Stimulated activated CD8-positive, alpha-beta memory T cell treated with anti-CD3 and anti-CD28 coated beads, Interleukin-4, amount 100 ng/mL, for 4 hours (primary cell): ENCODE results near the gene CCER1.

Experiments used
- DNase-seq, 2 donors: peaks; one replicate each; pipeline ENCODE4 v3.0.0-alpha.2; 2020; ENCODE audit warnings: low read depth in 2 of 2, low spot score in 1 of 2

The CCER1 gene

DNA sequence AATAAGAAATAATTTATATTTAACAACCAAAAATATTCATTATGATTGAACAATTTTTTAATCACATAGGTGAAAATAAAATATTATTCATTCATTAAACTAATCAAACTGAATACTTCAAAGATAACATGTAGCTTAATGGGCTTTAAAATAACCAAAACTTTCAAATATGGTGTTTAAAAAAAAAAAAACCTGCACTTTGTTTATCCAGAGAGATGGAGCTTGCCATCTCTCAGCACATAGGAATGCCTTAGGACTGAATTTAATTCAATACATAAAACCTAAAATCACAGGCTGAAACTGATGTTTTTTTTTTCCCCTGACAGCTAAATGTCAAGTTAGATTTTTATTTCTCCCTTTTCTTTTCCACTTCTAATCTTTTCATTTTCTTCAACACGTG lies 14.4 kb upstream of the CCER1 start:
- no peak for DNase-seq

DNA sequence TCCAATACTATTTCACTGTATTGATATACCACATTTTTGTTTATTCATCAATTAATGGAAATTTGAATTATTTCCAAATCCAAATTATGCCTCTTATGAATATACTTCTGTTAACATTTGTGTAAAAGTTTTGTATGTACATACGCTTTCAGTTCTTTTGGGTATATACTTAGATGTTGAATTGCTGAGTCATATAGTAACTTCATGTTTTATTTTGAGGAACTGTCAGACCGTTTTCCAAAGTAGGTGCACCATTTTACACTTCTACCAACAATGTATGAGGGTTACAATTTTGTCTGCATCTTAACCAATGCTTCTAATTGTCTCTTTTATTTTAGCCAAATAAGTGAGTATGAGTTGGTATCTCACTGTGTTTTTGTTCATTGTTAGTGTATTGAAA lies 10.2 kb upstream of the CCER1 start:
- no peak for DNase-seq

DNA sequence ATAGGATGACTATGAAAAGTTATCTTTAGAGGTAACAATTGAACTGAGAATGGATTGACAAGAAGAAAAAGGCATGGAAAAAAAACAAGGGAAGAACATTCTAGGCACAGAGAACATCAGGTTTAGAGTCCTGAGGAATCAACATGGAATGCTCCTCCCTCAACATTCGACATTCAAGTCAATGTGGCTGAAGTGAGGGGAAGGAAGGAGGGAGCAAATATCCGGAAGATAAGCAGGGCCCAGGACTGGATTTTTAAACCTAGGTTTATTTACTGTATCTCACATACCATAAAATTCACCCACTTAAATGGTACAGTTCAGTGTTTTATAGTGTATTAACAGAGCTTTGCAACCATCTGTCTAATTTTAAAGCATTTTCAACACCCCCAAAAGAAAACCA lies 9.6 kb upstream of the CCER1 start:
- no peak for DNase-seq

DNA sequence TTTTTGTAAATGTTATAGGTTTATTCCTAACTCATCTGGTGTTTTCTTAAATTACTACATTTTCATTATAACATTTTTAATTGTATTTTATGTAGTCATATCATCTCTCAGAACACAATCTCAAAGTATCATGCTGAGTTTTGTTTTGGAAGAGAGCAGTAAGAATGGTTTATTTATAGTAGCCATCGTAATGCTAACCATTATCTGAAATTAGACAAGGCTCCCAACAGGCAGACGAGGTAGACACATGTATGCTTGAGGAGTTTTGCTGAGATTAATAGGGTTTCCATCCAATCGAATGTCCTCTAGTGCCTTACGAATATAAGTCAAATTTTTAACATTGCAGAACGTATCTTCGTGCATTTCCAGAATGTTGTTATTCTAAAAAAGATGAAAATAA lies 9.0 kb upstream of the CCER1 start:
- no peak for DNase-seq

DNA sequence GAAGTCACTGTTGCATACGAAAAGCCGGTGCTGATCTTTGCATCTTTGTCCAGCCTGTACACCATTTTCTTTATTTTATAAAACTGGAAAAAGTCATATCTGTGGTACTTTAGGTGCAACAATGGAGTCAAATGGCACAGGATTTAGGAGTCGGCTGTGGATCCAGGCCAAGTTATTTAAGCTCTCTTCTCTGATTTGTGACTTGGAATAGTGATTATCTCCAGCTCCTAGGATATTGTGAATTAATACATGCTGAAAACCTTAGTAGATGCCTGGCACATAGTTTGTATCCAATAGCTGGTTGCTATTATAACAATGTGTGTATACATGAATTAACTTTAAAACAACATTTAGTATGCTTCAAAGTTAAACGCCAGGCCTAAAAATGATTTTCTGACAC lies 6.2 kb upstream of the CCER1 start:
- DNase-seq, result no peak

DNA sequence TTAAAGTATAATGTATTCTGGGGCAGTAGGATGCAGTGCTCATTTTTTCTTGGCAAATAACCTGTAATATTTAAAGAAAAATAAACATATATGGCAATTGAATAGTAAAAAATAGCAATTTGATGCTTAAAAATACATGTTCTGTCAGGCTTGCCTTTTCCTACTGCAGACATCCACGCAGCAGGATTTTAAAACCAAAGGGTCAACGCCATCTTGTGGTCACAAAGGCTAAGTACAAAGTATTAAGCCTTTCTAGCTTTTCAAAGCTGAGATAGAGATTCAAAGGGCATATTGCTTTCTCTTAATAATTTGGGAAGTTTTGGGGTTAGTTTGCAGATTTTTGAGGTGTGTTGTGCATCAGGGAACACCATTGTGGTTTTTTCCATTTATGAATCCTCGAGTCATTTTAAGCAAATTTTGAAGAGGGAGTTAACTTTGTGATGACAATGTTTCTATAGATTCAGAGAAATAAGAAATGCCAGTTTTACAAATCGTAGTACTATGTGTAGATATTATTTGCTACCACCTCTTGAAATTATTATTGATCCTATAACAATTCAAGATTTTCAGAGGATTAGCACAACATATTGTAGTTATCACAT lies 4.7 kb upstream of the CCER1 start:
- DNase-seq, result no peak

DNA sequence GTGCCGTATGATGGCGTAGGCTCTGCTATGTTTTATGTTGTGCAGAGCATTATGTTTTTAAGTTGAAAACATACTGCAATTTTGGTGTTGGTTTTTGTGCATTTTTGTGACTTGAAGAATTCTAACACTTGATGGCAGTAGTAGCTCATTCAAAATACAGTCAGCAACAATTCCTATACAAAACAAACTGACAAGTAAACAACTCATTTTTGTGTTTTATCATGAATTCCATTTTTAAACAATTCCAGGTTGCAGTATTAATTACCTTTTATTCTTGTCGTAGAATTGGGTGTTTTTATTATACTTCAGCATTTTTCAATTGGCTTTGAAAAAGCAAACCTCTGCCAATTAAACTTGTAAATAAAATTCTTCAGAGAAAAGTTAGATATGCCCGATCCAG lies 4.1 kb upstream of the CCER1 start:
- no peak for DNase-seq

DNA sequence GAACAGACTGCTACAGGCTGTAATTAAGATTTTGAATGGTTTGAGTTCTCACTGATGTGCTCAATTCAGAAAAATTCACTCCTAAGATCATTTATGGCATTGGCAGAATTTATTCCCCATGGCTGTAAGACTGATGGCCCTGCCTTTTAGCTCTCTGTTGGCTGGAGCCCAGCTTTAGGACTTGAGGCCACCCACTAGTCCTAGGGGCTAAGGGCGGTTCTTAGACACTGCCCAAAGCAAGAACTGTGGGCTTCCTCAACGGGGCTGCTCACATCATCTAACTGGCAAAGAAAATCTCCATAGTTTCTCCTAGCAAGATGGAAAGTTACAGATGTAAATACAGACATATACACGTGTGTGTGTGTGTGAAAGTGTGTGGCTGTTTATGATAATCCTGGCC lies 3.4 kb upstream of the CCER1 start:
- DNase-seq, result no peak

DNA sequence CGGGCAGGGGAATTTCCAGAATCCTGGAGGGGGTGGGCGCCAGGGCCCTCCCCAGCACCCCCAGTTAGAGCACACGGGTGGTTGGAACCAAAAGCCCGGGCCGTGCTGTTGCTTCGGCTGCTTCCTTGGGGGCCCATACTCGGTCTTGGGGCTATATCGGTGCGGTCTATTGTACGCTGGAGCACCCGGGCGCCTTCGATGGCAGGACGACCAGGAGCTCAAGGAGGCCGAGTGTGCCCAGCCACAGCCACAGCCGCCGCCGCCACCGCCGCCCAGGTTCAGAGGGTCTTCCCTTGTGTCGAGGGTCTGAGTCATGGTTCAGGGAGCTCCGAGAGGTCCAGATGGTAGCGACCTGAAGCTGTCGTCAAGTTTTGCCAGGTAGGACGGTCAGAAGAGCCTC lies 548 bp downstream of the CCER1 start:
- DNase-seq, result no peak

DNA sequence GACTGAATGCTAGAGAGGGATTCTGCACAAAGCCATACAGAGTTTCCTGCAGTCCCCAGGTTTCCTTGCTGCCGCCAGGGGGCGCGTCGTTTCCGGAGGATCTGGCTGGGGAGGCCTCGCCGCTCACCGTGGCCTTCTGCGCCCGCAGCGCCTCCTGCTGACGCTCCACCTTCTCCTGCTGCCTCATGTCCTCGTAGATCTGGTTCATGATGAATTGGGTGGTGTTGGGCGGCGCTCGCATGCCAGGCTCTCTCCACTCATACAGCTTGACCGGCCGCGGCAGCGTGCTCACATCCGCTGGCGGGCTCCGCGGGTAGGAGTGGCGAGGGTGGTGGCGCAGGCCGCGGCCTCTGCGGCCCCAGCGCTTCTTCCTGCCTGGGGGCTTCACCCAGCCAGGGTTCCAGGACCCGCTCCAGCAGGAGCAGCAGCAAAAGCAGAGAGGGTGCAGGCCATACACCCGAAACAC lies 987 bp downstream of the CCER1 start:
- DNase-seq, result no peak

DNA sequence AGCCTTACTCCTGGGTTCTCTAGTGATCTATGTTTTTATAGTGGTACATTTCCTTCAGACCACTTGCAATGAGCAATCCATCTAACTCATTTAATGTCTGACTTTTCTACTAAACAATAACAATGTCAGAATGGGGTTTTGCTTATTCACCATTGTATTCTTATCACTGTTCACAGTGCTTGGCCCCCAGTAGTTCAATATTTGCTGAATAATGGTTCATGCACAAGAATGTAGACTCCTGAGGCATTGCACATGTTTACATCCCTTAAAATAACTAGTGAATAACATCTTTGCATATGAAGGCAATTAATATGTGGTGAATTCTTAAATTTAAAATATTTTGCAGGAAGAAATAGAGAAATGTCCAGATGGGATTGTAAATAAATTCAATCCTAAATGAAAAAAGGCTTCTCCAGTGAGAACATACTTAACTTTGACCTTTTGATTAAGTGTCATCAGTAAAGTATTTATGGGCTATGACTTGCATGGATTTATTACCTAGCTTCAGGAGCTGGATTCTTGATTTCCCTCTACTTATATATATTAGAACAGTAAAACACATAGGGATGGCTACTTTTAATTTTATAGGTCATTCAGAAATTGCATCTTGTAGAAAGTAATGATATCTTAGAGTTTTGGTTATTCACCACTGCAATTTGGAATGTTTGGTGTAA lies 3.4 kb downstream of the CCER1 start:
- DNase-seq, result no peak

DNA sequence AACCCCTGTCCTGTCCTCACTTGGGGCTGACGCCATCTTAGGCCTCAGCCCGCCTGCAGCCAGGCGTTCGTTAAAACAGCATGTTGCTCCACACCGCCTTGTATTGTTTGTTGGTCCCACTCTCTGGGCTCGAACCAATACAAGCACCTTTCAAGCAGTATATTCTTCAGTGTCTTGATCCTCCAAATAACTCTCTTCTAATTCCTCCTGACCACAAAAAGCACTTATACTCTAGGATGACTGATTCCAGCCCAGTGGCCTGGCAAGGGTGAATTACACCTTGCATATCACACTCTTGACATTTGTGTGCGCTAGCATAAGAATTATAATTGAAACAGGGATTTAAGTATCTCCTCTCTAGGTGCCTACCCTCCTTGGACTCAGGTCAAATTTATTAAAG lies 7.1 kb downstream of the CCER1 start:
- no peak for DNase-seq

DNA sequence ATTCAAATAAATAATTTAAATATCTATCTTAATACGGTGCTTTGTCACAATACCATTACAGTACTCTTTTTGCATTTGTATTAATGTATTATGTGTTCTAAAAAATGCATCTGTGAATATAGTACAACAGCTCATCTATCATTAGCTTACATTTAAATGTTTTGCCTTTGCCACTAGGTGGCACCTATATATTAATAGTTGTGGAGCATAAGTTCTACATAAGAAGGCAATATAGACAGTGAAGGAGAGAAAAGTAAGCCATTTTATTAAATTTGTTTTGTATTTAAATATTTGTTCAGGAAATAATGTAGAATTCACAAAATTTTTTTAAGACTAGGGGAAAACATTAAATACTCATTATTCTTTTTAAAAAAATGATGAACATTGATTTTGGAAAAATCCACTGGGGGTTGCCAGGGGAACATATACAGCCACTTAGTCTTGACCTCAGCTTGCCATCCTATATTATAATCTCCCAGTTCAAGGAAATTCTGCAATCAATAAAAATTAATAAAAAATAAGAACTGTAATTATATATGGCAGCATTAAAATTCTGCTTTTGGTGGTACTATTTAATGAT lies 9.8 kb downstream of the CCER1 start:
- no peak for DNase-seq

DNA sequence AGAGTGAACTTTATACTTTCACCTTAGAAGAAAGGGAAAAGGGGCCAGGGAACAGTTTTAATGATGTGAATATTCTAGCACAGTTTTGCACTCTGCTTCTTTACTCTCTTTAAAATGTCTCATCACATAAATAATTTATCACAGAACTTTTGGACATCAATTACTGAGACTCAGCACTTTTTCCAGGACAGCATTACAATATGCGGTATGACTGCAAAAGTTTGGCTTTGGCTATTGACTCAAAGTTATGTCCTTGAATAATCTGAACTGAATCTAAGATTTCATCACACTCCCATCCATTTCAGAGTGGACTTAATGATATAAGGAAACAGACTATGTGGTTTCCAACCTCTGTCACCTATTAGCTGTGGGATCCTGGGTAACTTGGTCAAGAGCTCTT lies 11.7 kb downstream of the CCER1 start:
- DNase-seq, result no peak

DNA sequence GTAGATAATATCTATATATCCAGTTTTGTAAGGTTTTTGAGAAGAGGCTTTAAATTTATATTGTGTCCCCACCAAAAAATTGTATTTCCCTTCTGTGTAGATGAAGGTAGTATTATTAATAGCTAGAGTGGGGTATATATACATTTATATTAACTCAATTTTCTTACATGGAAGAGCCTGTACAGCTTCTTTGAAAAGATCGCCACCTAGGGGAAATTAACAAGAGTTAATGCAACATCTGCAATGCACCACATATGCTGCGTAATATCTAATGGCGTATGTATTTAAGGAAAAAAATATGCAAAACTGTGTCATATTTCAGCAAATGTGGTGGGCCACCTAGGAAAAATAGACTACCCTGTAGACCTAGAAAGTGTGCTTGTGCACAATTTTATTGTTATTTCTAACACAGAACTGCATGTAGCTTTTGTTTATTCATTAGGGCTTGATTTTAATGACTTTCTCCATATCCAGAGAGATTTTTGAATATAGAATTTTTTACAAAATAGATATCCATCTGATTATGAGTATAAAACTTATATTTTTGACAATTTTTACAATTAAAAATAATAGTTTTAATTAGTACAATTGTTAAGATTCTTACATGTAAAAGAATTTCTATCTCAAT lies 14.0 kb downstream of the CCER1 start:
- DNase-seq, result no peak

DNA sequence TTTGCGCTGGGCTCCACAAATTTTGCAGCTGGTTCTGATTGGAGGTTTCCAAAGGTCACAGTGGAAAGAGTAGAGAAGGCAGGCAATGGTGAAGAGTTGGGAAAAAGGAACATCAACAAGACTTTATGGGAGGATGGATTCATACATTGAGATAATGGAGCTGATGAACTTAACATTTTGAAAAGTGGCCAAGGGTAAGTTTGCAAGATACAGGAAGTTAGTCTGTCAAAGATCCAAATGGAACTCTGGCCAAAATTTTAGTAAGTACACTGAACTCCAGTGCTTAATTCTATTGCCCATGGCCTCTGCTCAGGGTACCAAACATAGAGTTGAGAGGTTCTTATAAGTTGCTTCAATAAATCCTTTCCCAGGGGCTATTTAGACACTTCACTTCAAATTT lies 15.6 kb downstream of the CCER1 start:
- no peak for DNase-seq

DNA sequence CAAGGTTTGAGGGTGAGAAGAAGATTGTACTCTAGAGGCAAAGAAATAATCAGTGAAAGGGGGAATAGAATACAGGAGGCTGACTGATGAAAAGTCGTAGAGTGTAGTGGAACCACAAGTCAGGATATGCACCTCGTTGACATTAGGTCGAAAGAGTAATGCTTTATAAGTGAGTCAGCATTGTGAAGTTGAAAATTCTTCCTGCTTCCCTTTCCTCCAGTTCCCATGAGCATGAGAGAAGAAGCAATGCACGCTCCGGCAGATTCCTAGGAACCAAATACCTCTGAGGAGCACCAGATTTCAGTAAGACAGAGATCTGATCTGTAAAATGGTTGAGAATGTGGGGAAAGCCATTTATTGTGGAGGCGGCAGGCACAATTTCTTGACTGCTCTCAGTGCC lies 16.5 kb downstream of the CCER1 start:
- DNase-seq, result no peak

DNA sequence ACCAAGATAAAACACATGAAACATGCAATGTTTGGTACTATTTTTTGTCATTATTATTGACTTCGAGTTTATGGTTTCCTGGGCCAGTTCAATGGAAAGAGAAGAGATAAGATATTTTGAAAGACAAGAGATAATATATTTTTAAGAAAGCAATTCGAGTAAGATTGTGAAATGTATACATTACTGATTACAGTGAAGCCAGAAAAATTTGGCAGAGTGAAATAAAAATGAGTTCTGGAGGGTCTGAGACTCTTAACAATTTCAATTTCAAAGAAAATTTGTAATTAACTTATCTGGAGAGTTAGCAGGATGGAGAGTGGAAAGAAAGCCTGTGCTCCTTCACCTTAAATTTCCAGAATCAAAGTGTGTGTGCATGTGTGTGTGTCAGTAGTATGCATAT lies 17.3 kb downstream of the CCER1 start:
- no peak for DNase-seq

DNA sequence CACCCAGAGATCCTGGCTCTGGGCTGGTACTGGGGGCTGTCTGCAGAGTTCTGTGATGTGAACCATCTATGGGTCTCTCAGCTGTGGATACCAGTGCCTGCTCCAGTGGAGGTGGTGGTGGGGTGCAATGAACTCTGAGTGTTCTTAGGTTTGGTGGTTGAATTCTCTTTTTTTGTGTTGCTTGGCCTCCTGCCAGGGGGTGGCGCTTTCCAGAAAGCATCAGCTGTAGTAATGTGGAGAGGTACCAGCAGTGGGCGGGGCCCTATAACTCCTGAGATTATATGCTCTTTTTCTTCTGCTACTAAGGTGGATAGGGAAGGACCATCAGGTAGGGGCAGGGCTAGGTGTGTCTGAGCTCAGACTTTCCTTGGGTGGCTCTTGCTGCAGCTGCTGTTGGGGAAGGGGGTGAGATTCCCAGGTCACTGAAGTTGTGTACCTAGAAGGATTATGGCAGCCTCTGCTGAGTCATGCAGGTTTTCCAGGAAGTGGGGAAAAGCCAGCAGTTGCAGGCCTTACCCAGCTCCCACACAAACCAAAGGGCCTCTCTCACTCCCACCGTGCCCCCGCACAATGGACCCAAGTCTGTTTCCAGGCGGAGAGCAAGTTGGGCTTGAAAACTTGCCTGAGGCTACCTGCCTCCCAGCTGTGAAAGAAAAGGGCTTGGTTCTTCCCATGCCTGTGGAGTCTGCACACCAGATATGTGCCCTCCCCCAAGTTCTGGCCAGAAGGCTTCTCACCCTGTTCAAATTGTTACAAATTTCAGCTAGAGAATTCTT lies 18.6 kb downstream of the CCER1 start:
- DNase-seq, result no peak

DNA sequence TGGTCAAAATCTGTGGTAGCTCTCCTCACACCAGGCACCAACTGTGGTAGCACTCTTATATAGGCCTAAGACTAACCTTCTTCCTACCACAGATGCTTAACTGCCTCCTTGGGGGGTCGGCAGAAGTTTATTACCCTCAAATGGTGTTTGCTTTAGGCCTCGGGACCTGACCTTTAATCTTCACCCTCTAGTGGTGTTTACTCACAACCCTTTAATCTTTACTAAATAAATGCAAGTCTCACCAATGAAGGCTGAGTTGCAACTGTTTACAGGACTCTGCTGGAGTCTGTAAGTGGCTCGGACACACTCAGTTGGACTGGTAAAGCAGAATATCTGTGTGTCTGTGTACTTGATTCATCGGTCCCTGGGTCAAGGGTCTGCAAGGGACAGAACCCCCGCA lies 29.4 kb downstream of the CCER1 start:
- no peak for DNase-seq

DNA sequence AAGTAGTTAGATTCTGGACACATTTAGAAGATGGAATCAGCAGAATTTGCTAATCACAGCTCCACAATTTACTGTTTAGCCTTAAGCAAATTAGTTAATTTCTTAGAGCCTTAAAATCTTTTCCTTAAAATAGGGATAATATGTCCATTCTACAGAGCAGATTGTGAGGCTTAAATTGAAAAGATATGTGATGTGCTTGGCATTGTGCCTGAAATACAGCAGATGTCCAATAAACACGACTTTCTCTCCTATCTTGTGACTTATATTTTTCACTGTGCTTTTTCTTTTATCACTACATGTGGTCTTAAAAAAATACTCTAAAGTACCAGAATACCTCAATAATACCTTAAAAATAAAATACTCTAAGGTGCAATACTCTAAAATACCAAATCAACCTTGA lies 30.6 kb downstream of the CCER1 start:
- DNase-seq, result no peak

DNA sequence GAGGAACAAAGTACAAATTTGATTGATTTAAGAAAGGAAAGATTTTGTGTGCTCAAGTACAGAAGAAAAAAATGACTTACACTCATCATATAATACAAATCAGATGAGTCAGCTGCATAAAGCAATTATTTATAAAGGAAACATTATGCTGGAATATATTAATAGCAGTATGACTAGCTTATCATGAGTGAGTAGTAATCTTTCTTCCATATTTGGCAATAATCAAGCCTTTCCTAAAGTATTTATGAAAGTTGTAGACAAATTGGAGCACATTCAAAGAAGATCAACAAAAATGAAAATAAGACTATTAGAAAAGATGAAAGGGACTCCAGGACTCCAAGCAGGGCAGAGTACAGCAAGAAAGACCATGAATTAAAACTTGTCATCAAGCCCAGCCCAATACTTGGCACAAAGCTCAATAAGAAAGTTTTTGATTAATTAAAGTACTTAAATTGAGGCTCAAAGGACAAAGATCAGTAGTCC lies 32.8 kb downstream of the CCER1 start:
- DNase-seq, result no peak
